Suprapubic skin (tissue), 4 donors: ENCODE data around the gene LGALS3BP.

ENCODE experiments used
- CTCF ChIP-seq, 2 donors: fragments of 200-600 bp in 1 of 2; fragments of 450-650 bp in 1 of 2; sonication (generic) in 1 of 2; IDR thresholded peaks; one replicate each; pipeline ENCODE4 v1.5.1; 2016 to 2019; ENCODE audit warnings: antibody characterized with exemption in 2 of 2, mild to moderate bottlenecking in 1 of 2, moderate library complexity in 1 of 2
- EP300 ChIP-seq: sonication (generic); formaldehyde crosslinking; IDR thresholded peaks from one replicate; pipeline ENCODE4 v1.6.1; 2017; ENCODE audit warnings: antibody characterized with exemption
- POLR2AphosphoS5 ChIP-seq, 3 donors: sonication (generic); formaldehyde crosslinking; IDR thresholded peaks; one replicate each; pipeline ENCODE4 v1.6.1; 2017; ENCODE audit warnings: antibody characterized with exemption in 3 of 3

DNA sequence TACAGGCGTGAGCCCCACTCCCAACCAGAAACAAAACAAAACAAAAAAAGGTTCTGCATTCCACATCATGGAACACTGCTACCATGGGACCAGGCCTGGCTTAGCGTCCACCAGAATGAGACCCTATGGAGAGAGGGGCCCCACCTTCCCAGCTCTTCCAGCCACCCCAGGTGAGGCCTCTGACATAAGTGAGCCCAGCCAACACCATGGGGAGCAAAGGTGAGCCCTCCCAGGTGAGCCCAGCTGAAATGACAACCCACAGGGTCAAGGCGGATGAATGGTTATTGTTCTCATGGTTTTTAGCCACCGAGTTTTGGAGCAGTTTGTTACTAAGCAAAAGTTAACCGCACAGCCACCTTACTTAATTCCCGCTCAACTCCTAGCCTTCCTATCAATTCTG, 16.3 kb downstream of the LGALS3BP start:
- TF ChIP-seq CTCF (IDR thresholded peaks at IDR 0.05) (no peak), POLR2AphosphoS5 (IDR thresholded peaks at IDR 0.05) (no peak), EP300 (no peak)
